AG10803 (cell line): ENCODE results near the gene FYB1.

ENCODE experiments used
- DNase-seq: peaks from one replicate; pipeline ENCODE4 v3.0.0; 2010; ENCODE audit warnings: low read depth
- H3K4me3 ChIP-seq: 2 replicates; pipeline ENCODE4 v1.5.1; 2011; ENCODE audit warnings: mild to moderate bottlenecking, low read length, control low read depth
- CTCF ChIP-seq: conservative IDR thresholded peaks from 2 replicates; pipeline ENCODE4 v1.5.1; 2011; ENCODE audit warnings: mild to moderate bottlenecking, low read length, control low read depth, inconsistent platforms

FYB1 gene

GRCh38 chr5:39219437-39219836 is at the start of gene FYB1:
Gene FYB1 (minus strand): TSS chr5:39219563. CDS start chr5:39202960, 16,603 bp downstream.
- TF ChIP-seq CTCF: no peak
- peak; percentile 31 for DNase-seq
- H3K4me3 ChIP-seq: no peak within 1 kb of the TSS

- no peak for TF ChIP-seq CTCF
- no peak overlapping the region for H3K4me3 ChIP-seq
- no peak for DNase-seq
These were observed 47.8 kb upstream of the FYB1 start for GRCh38 chr5:39267186-39267585.

- peak; percentile 24 for DNase-seq
- no peak overlapping the region for H3K4me3 ChIP-seq
- no peak for TF ChIP-seq CTCF
These were observed 47.1 kb upstream of the FYB1 start for GRCh38 chr5:39266442-39266841.

- DNase-seq: no peak
- no peak for TF ChIP-seq CTCF
- no peak overlapping the region for H3K4me3 ChIP-seq
These were observed 45.2 kb upstream of the FYB1 start for GRCh38 chr5:39264528-39264927.

- TF ChIP-seq CTCF: no peak
- no peak for DNase-seq
- no peak overlapping the region for H3K4me3 ChIP-seq
These were observed 43.6 kb upstream of the FYB1 start for GRCh38 chr5:39262981-39263380.

- H3K4me3 ChIP-seq: no peak overlapping the region
- TF ChIP-seq CTCF: no peak
- DNase-seq: no peak
These were observed 40.7 kb upstream of the FYB1 start for GRCh38 chr5:39260095-39260494.

GRCh38 chr5:39257554-39257953 is 38.2 kb upstream of the FYB1 start:
- H3K4me3 ChIP-seq: no peak overlapping the region
- TF ChIP-seq CTCF: no peak
- no peak for DNase-seq
